ENCODE data around the gene SLC12A8.

Gene SLC12A8

GRCh38 chr3:125050488-125051090, 162.0 kb downstream of the SLC12A8 start:
- no peak for DNase-seq

- DNase-seq: no peak
Measured at GRCh38 chr3:125048282-125048681, 164.3 kb downstream of the SLC12A8 start.

GRCh38 chr3:125045965-125046364, 166.6 kb downstream of the SLC12A8 start:
- peak; percentile 13 for DNase-seq

GRCh38 chr3:125045194-125045593, 167.4 kb downstream of the SLC12A8 start:
- DNase-seq: no peak

GRCh38 chr3:125043599-125044151, 168.9 kb downstream of the SLC12A8 start:
- no peak for DNase-seq

GRCh38 chr3:125042725-125043406, 169.7 kb downstream of the SLC12A8 start:
- no peak for DNase-seq

GRCh38 chr3:125039131-125040100, 173.1 kb downstream of the SLC12A8 start:
- DNase-seq: no peak

GRCh38 chr3:125037498-125038150, 174.9 kb downstream of the SLC12A8 start:
- DNase-seq: no peak

GRCh38 chr3:125035217-125035616, 177.3 kb downstream of the SLC12A8 start:
- no peak for DNase-seq

- no peak for DNase-seq
Measured at GRCh38 chr3:125033616-125034015, 178.9 kb downstream of the SLC12A8 start.

- no peak for DNase-seq
Measured at GRCh38 chr3:125033135-125033534, 179.4 kb downstream of the SLC12A8 start.

GRCh38 chr3:125032683-125033082, 179.9 kb downstream of the SLC12A8 start:
- no peak for DNase-seq

All from suppressor macrophage treated with lipopolysaccharide for 4 hours (primary cell).